ENCODE results near the gene THSD7A. TPM values are rescaled to one million over a fixed set of nuclear protein-coding genes. Genes with fewer than 3 reads are reported as not detected.

Gene THSD7A
- polyA plus RNA-seq, 1 donor (not counting 4 experiments of a cell fraction or from before 2014, with no cell fraction given) = not detected

DNA sequence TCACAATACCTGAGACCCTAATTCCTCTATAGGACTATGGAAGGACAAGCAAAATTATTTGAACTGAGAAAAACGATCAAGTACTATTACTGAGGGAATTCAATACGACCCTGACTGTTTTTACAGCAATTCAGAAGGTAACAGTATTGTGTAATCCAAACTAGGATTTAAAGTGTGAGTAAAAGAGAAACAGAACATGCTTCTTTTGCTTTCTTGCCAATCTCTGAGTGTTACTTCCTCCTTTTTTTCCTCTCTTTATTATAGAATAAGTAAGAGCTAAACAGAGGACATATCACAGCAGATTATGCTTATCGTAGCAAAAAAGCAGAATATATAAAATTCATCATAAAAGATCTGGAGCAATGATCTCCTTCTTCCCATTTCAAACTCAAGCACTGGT is 292.1 kb downstream of the THSD7A start:
- Histone ChIP-seq H3K4me2 (ENCODE audit: control insufficient read depth, extremely low read depth, insufficient read depth, low read depth, low read length) (no peak overlapping the region), H3K36me3 (ENCODE audit: control insufficient read depth in 2 of 2, extremely low read depth in 1 of 2, insufficient read depth in 2 of 2, low read length in 2 of 2) (no peaks in the 10 kb centered on the region), H3K4me1 (ENCODE audit: control insufficient read depth, extremely low read depth, insufficient read depth, low read length) (peaks cover 4% of the 10 kb centered on the region), H3K27me3 (ENCODE audit: control insufficient read depth, extremely low read depth, insufficient read depth, low read length) (no peaks in the 10 kb centered on the region), H3K4me3 (ENCODE audit: control insufficient read depth in 2 of 3, extremely low read depth in 1 of 3, insufficient read depth in 2 of 3, low read depth in 1 of 3, low read length in 3 of 3) (no peak overlapping the region), H2AFZ (ENCODE audit: control insufficient read depth, low read length) (no peak overlapping the region), H3K79me2 (ENCODE audit: control insufficient read depth, insufficient read depth, low read length) (no peaks in the 10 kb centered on the region), H3K9me3 (ENCODE audit: control insufficient read depth, low read depth, low read length) (no peaks in the 10 kb centered on the region), H4K20me1 (ENCODE audit: control insufficient read depth, extremely low read depth, insufficient read depth, low read length) (no peaks in the 10 kb centered on the region), H3K9me1 (ENCODE audit: control insufficient read depth, extremely low read depth, insufficient read depth, low read length) (no peaks in the 10 kb centered on the region), H3K27ac (ENCODE audit: control insufficient read depth, insufficient read depth, low read length) (no peak overlapping the region), H3K9ac (ENCODE audit: control insufficient read depth, extremely low read depth, insufficient read depth, low read length) (no peak overlapping the region)
- dilution Hi-C loops (cut with MboI; ENCODE audit: extremely low pct_ligation_motif_present, low sequenced_read_pairs) = no loop called here
- no peak for TF ChIP-seq CTCF (optimal IDR thresholded peaks at IDR 0.05 in 1 of 3, IDR thresholded peaks at IDR 0.05 in 1 of 3, conservative IDR thresholded peaks at IDR 0.05 in 1 of 3; ENCODE audit: extremely low read depth in 1 of 3, insufficient read depth in 2 of 3, low read length in 3 of 3)
- no peak for TF ChIP-seq EZH2 (IDR thresholded peaks at IDR 0.05; ENCODE audit: low read length)
- DNase-seq (ENCODE audit: low read depth, low spot score) (no peak), FAIRE-seq (no peak)

GRCh38 chr7:11538751-11539299 is 293.2 kb downstream of the THSD7A start:
- FAIRE-seq (no peak), DNase-seq (ENCODE audit: low read depth, low spot score) (no peak)
- peaks cover 4% of the 10 kb centered on the region for H3K4me1 ChIP-seq (ENCODE audit: control insufficient read depth, extremely low read depth, insufficient read depth, low read length)
- no peak overlapping the region for H3K4me2 ChIP-seq (ENCODE audit: control insufficient read depth, extremely low read depth, insufficient read depth, low read depth, low read length)
- no peaks in the 10 kb centered on the region for H3K9me1 ChIP-seq (ENCODE audit: control insufficient read depth, extremely low read depth, insufficient read depth, low read length)
- H3K9ac ChIP-seq (ENCODE audit: control insufficient read depth, extremely low read depth, insufficient read depth, low read length) = no peak overlapping the region
- no peaks in the 10 kb centered on the region for H3K79me2 ChIP-seq (ENCODE audit: control insufficient read depth, insufficient read depth, low read length)
- H4K20me1 ChIP-seq (ENCODE audit: control insufficient read depth, extremely low read depth, insufficient read depth, low read length) = no peaks in the 10 kb centered on the region
- H3K27ac ChIP-seq (ENCODE audit: control insufficient read depth, insufficient read depth, low read length) = no peak overlapping the region
- no peak for TF ChIP-seq CTCF (optimal IDR thresholded peaks at IDR 0.05 in 1 of 3, IDR thresholded peaks at IDR 0.05 in 1 of 3, conservative IDR thresholded peaks at IDR 0.05 in 1 of 3; ENCODE audit: extremely low read depth in 1 of 3, insufficient read depth in 2 of 3, low read length in 3 of 3)
- no peak for TF ChIP-seq EZH2 (IDR thresholded peaks at IDR 0.05; ENCODE audit: low read length)
- H2AFZ ChIP-seq (ENCODE audit: control insufficient read depth, low read length) = no peak overlapping the region
- no peaks in the 10 kb centered on the region for H3K27me3 ChIP-seq (ENCODE audit: control insufficient read depth, extremely low read depth, insufficient read depth, low read length)
- dilution Hi-C loops (cut with MboI; ENCODE audit: extremely low pct_ligation_motif_present, low sequenced_read_pairs) = no loop called here
- no peaks in the 10 kb centered on the region for H3K9me3 ChIP-seq (ENCODE audit: control insufficient read depth, low read depth, low read length)
- no peaks in the 10 kb centered on the region for H3K36me3 ChIP-seq (ENCODE audit: control insufficient read depth in 2 of 2, extremely low read depth in 1 of 2, insufficient read depth in 2 of 2, low read length in 2 of 2)
- no peak overlapping the region for H3K4me3 ChIP-seq (ENCODE audit: control insufficient read depth in 2 of 3, extremely low read depth in 1 of 3, insufficient read depth in 2 of 3, low read depth in 1 of 3, low read length in 3 of 3)

Data from keratinocyte (primary cell).